GM12878 (cell line): ENCODE measurements around the gene DAAM1. TPM values are rescaled to one million over a fixed set of nuclear protein-coding genes. Genes with fewer than 3 reads are reported as not detected.

ENCODE experiments used
- ATAC-seq: fragments of 200-7000 bp; cut with Tn5 transposase; 3 replicates; pipeline ENCODE4 v1.9.1; 2020; ENCODE audit warnings: mild to moderate bottlenecking, moderate library complexity
- BruUV-seq: library from RNA; stranded (reverse); fragments of 400-500 nt; replicated peaks from 2 replicates; lab custom pipeline; 2021; lab: Mats Ljungman, UMichigan
- CTCF ChIA-PET: fragments of 300-600 bp; sonication (Branson Sonifier 250); formaldehyde crosslinking; extraction: SDS; loops from one replicate; lab custom pipeline; 2021; ENCODE audit warnings: inconsistent platforms; lab: Yijun Ruan, JAX
- POLR2A ChIA-PET: fragments of 350-600 bp; formaldehyde crosslinking; extraction: SDS; loops from one replicate; lab custom pipeline; 2021; ENCODE audit warnings: inconsistent platforms; lab: Charles Lee
- RAD21 ChIA-PET: fragments of 300-600 bp; sonication (Branson Sonifier 250); formaldehyde crosslinking; loops from one replicate; lab custom pipeline; 2023; ENCODE audit warnings: antibody characterized with exemption; ENCODE audit not compliant: unreplicated experiment; lab: Charles Lee
- SMC1A ChIA-PET: fragments of 300-600 bp; sonication (Branson Sonifier 250); formaldehyde crosslinking; loops from one replicate; lab custom pipeline; 2023; ENCODE audit not compliant: unreplicated experiment, uncharacterized antibody; lab: Charles Lee
- DNase-seq: peaks from one replicate; pipeline ENCODE4 v3.0.0-alpha.2; 2011; ENCODE audit warnings: low read depth, low spot score
- FAIRE-seq: peaks from 3 replicates; lab custom pipeline; 2011; peaks lifted over from hg19 to GRCh38; lab: Jason Lieb, UNC
- H2AFZ ChIP-seq: 2 replicates; pipeline ENCODE4 v1.6.0; 2011; ENCODE audit warnings: low read depth, low read length, control low read depth; ENCODE audit not compliant: control insufficient read depth
- H3K27ac ChIP-seq: 2 replicates; pipeline ENCODE4 v1.5.1; 2011; ENCODE audit warnings: control low read depth; ENCODE audit not compliant: control insufficient read depth, insufficient read depth
- H3K27me3 ChIP-seq, 2 experiments: replicated peaks in 1 of 2; 2 replicates each; pipeline versions ENCODE4 v1.6.0 to v1.6.1; 2011; ENCODE audit warnings: low read length in 1 of 2; ENCODE audit not compliant: control insufficient read depth in 2 of 2, insufficient read depth in 2 of 2
- H3K36me3 ChIP-seq, 2 experiments: 2 replicates each; pipeline ENCODE4 v1.5.1; 2011; ENCODE audit warnings: low read length in 1 of 2; ENCODE audit not compliant: control insufficient read depth in 2 of 2, insufficient read depth in 2 of 2
- H3K4me1 ChIP-seq: 2 replicates; pipeline ENCODE4 v1.6.1; 2011; ENCODE audit warnings: mild to moderate bottlenecking, low read length, moderate library complexity, mixed read lengths; ENCODE audit not compliant: control insufficient read depth, insufficient read depth
- H3K4me2 ChIP-seq: 2 replicates; pipeline ENCODE4 v1.6.0; 2011; ENCODE audit warnings: control low read depth; ENCODE audit not compliant: control insufficient read depth, insufficient read depth
- H3K4me3 ChIP-seq: fragments of 200-600 bp; sonication (generic); 2 replicates; pipeline ENCODE4 v1.5.1; 2016
- H3K79me2 ChIP-seq: 2 replicates; pipeline ENCODE4 v1.6.0; 2011; ENCODE audit warnings: low read length; ENCODE audit not compliant: control insufficient read depth, insufficient read depth
- H3K9ac ChIP-seq: 2 replicates; pipeline ENCODE4 v1.8.0; 2011; ENCODE audit warnings: low read length, control low read depth, mixed read lengths; ENCODE audit not compliant: control insufficient read depth, insufficient read depth
- H3K9me3 ChIP-seq: replicated peaks from 3 replicates; pipeline ENCODE4 v1.5.1; 2011; ENCODE audit warnings: mild to moderate bottlenecking, low read length; ENCODE audit not compliant: control insufficient read depth, insufficient read depth
- H4K20me1 ChIP-seq: 2 replicates; pipeline ENCODE4 v1.6.0; 2011; ENCODE audit not compliant: control insufficient read depth, insufficient read depth
- EED ChIP-seq: sonication (generic); IDR thresholded peaks from 2 replicates; pipeline ENCODE4 v1.6.1; 2016; ENCODE audit warnings: antibody characterized with exemption, low read depth
- FOXM1 ChIP-seq: IDR thresholded peaks from 2 replicates; pipeline ENCODE4 v1.6.1; 2012; ENCODE audit warnings: low read depth, mild to moderate bottlenecking, inconsistent platforms, low read length, moderate library complexity
- KLF5 ChIP-seq: fragments of 450-650 bp; IDR thresholded peaks from 2 replicates; pipeline ENCODE4 v1.6.1; 2014; ENCODE audit warnings: mild to moderate bottlenecking; ENCODE audit not compliant: partially characterized antibody
- MTA2 ChIP-seq: fragments of 450-650 bp; IDR thresholded peaks from 2 replicates; pipeline ENCODE4 v1.6.1; 2016; ENCODE audit warnings: low read depth, mild to moderate bottlenecking, moderate library complexity
- NFYB ChIP-seq: IDR thresholded peaks from 2 replicates; pipeline ENCODE4 v1.6.1; 2011; ENCODE audit warnings: low read depth, mild to moderate bottlenecking, low read length, improper control_type of control experiment, moderate library complexity; ENCODE audit not compliant: insufficient read depth
- NRF1 ChIP-seq: conservative IDR thresholded peaks from 2 replicates; pipeline ENCODE4 v1.6.1; 2011; ENCODE audit warnings: mild to moderate bottlenecking, low read depth, low read length, improper control_type of control experiment
- TCF3 ChIP-seq: IDR thresholded peaks from 2 replicates; pipeline ENCODE4 v1.6.1; 2012; ENCODE audit warnings: low read depth, mild to moderate bottlenecking, low read length, borderline replicate concordance; ENCODE audit not compliant: insufficient read depth
- TCF7 ChIP-seq: IDR thresholded peaks from 2 replicates; pipeline ENCODE4 v1.6.1; 2014; ENCODE audit warnings: antibody characterized with exemption, borderline replicate concordance
- YY1 ChIP-seq: IDR thresholded peaks from 2 replicates; pipeline ENCODE4 v1.6.1; 2011; ENCODE audit warnings: low read depth, mild to moderate bottlenecking, low read length
- ZNF622 ChIP-seq: fragments of 450-650 bp; IDR thresholded peaks from 2 replicates; pipeline ENCODE4 v1.6.1; 2017; ENCODE audit warnings: mild to moderate bottlenecking, inconsistent platforms
- WGBS: methylation state at CpG from one replicate; pipeline ENCODE4 v1.1.6; 2016; ENCODE audit warnings: low lambda C conversion rate; ENCODE audit not compliant: insufficient replicate concordance, insufficient coverage; ENCODE audit errors: missing lambda C conversion rate; 5-methylcytosine and 5-hydroxymethylcytosine counted together
- in situ Hi-C: fragments of 300-500 bp; cut with MboI; formaldehyde crosslinking; loops from 9 replicates; pipeline ENCODE4 v1.14.3; 2018; ENCODE audit warnings: mixed read lengths
- intact Hi-C: fragments of 100-400 bp; cut with micrococcal nuclease; formaldehyde crosslinking; loops from one replicate; pipeline ENCODE4 v1.14.2; 2022; ENCODE audit not compliant: unreplicated experiment
- polyA plus RNA-seq, 11 experiments: library from polyadenylated mRNA; depleted of rRNA in 4 of 11; unstranded in 6 of 11; stranded (reverse) in 5 of 11; fragments of >200 nt; fragmentation: Nextera tagmentation in 4 of 11; fragmentation: Illumina TruSeq in 1 of 11; extraction: Ambion mirVana in 4 of 11; extraction: Trizol in 1 of 11; gene quantifications; 1 replicate in 1 of 11; 2 replicates in 10 of 11; pipeline versions ENCODE4 v1.2.1 to v1.2.3, GENCODE V29; 2011 to 2016; ENCODE audit warnings: inconsistent platforms in 2 of 11, missing spikeins in 2 of 11, low read depth in 1 of 11
- total RNA-seq, 4 experiments: library from RNA; depleted of rRNA in 3 of 4; stranded (reverse); fragments of >200 nt in 3 of 4; fragmentation: Illumina TruSeq in 1 of 4; extraction: Trizol in 1 of 4; gene quantifications; 2 replicates each; pipeline versions ENCODE4 v1.2.1 to v1.2.3, GENCODE V29; 2013 to 2021
- TF ChIP-seq, protein P1 (sequence below): fragments of 450-650 bp; formaldehyde crosslinking; IDR thresholded peaks from 2 replicates; pipeline ENCODE4 v1.4.0; 2020; ENCODE audit warnings: mild to moderate bottlenecking, moderate library complexity
- TF ChIP-seq, protein P2 (sequence below): fragments of 450-650 bp; IDR thresholded peaks from 2 replicates; pipeline ENCODE4 v1.6.1; 2017; ENCODE audit warnings: antibody characterized with exemption, mild to moderate bottlenecking, moderate library complexity

The DAAM1 gene
- total and polyA plus RNA-seq, 10 of the 15 experiments (the other 5 are each of a cell fraction or from before 2014, with no cell fraction given): 13.8 to 32.4 (median 24.2) TPM

DNA sequence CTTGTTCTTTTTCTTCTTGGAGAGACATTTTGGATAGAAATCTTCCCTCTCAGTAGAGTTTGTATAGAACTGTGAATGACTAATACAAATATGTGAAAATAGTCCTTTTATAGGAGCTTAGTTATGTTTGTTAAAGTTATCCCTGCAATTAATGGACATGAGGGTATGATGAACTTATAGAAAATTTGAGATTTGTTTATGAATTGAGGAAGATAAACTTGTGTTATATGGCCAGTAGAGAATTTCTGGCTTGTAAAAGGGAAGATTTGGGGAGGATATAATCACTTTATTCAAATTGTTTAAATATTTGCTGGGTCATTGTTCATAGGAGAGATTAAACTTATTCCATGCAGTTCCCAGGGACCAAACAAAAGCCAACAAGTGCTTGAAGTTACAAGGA, 119.6 kb downstream of the DAAM1 start:
- H3K27me3 ChIP-seq: no peaks in the 10 kb centered on the region
- in situ Hi-C loops: no loop called here
- no peak overlapping the region for H3K9ac ChIP-seq

GRCh38 chr14:59308673-59309072, 120.2 kb downstream of the DAAM1 start:
- BruUV-seq: no TSS peak
- no peaks in the 10 kb centered on the region for H3K9me3 ChIP-seq
- ChIA-PET POLR2A (interaction anchor here (1.4 kb wide), 1 partner anchor 33 kb away, joined by 3 read pairs; no protein-coding TSS in a partner anchor), CTCF (no interaction called here), SMC1A (interaction anchor here (0.7 to 1.3 kb wide), 3 partner anchors 10 to 41 kb away, joined by 3 read pairs; no protein-coding TSS in a partner anchor), RAD21 (no interaction called here)
- ATAC-seq (no peak), FAIRE-seq (no peak), DNase-seq (no peak)
- intact Hi-C loops (no loop called here), in situ Hi-C loops (no loop called here)
- no peak overlapping the region for H3K27ac ChIP-seq
- peaks cover 3% of the 10 kb centered on the region; the same call in 1 of the 2 replicates for H3K4me1 ChIP-seq
- no peaks in the 10 kb centered on the region for H4K20me1 ChIP-seq
- H2AFZ ChIP-seq: no peak overlapping the region
- no peaks in the 10 kb centered on the region for H3K27me3 ChIP-seq
- no peak overlapping the region for H3K4me3 ChIP-seq
- no peak overlapping the region for H3K4me2 ChIP-seq
- no peak overlapping the region for H3K9ac ChIP-seq
- no peaks in the 10 kb centered on the region for H3K79me2 ChIP-seq
- 100% methylated on average over 1 of the region's 1 CpG for WGBS
- H3K36me3 ChIP-seq: no peaks in the 10 kb centered on the region
- TF ChIP-seq MTA2 (no peak), EED (no peak), ZNF622 (no peak), YY1 (no peak), NFYB (no peak), TCF7 (no peak), TCF3 (no peak), NRF1 (no peak), KLF5 (no peak)
- TF ChIP-seq, protein P1, sequence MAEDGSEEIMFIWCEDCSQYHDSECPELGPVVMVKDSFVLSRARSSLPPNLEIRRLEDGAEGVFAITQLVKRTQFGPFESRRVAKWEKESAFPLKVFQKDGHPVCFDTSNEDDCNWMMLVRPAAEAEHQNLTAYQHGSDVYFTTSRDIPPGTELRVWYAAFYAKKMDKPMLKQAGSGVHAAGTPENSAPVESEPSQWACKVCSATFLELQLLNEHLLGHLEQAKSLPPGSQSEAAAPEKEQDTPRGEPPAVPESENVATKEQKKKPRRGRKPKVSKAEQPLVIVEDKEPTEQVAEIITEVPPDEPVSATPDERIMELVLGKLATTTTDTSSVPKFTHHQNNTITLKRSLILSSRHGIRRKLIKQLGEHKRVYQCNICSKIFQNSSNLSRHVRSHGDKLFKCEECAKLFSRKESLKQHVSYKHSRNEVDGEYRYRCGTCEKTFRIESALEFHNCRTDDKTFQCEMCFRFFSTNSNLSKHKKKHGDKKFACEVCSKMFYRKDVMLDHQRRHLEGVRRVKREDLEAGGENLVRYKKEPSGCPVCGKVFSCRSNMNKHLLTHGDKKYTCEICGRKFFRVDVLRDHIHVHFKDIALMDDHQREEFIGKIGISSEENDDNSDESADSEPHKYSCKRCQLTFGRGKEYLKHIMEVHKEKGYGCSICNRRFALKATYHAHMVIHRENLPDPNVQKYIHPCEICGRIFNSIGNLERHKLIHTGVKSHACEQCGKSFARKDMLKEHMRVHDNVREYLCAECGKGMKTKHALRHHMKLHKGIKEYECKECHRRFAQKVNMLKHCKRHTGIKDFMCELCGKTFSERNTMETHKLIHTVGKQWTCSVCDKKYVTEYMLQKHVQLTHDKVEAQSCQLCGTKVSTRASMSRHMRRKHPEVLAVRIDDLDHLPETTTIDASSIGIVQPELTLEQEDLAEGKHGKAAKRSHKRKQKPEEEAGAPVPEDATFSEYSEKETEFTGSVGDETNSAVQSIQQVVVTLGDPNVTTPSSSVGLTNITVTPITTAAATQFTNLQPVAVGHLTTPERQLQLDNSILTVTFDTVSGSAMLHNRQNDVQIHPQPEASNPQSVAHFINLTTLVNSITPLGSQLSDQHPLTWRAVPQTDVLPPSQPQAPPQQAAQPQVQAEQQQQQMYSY (CRISPR knock-in tag): no peak
- TF ChIP-seq, protein P2, sequence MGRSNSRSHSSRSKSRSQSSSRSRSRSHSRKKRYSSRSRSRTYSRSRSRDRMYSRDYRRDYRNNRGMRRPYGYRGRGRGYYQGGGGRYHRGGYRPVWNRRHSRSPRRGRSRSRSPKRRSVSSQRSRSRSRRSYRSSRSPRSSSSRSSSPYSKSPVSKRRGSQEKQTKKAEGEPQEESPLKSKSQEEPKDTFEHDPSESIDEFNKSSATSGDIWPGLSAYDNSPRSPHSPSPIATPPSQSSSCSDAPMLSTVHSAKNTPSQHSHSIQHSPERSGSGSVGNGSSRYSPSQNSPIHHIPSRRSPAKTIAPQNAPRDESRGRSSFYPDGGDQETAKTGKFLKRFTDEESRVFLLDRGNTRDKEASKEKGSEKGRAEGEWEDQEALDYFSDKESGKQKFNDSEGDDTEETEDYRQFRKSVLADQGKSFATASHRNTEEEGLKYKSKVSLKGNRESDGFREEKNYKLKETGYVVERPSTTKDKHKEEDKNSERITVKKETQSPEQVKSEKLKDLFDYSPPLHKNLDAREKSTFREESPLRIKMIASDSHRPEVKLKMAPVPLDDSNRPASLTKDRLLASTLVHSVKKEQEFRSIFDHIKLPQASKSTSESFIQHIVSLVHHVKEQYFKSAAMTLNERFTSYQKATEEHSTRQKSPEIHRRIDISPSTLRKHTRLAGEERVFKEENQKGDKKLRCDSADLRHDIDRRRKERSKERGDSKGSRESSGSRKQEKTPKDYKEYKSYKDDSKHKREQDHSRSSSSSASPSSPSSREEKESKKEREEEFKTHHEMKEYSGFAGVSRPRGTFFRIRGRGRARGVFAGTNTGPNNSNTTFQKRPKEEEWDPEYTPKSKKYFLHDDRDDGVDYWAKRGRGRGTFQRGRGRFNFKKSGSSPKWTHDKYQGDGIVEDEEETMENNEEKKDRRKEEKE: no peak

More for the DNA sequence above, 119.6 kb downstream of the DAAM1 start:
- Histone ChIP-seq H3K4me3 (no peak overlapping the region), H3K9me3 (no peaks in the 10 kb centered on the region), H3K36me3 (no peaks in the 10 kb centered on the region), H4K20me1 (no peaks in the 10 kb centered on the region), H3K79me2 (no peaks in the 10 kb centered on the region), H3K4me2 (no peak overlapping the region), H2AFZ (no peak overlapping the region), H3K4me1 (peaks cover 1% of the 10 kb centered on the region; the same call in 1 of the 2 replicates), H3K27ac (no peak overlapping the region)
- ChIA-PET SMC1A (interaction anchor here (0.9 to 1.3 kb wide), 3 partner anchors 12 to 114 kb away, joined by 3 to 4 read pairs (median 3); no protein-coding TSS in a partner anchor), CTCF (interaction anchor here (2.2 kb wide), 1 partner anchor 18 kb away, joined by 6 read pairs; no protein-coding TSS in a partner anchor), POLR2A (interaction anchor here (1.4 kb wide), 1 partner anchor 32 kb away, joined by 3 read pairs; no protein-coding TSS in a partner anchor), RAD21 (no interaction called here)
- FAIRE-seq: no peak
- TF ChIP-seq FOXM1: no peak
- BruUV-seq: no TSS peak
- ATAC-seq: no peak
- intact Hi-C loops: no loop called here
- DNase-seq: no peak
